DMS153 treated with DMSO at 0.1 percent for 48 hours (cell line): ENCODE data around the gene RPS8.
A peak's percentile ranks its signal among the peaks of the same experiment; 100 is the strongest.
"Not testable (repeated sequence)": the region's sequence is repeated elsewhere in the genome, so short reads cannot be mapped to it uniquely, and the experiment has no call there.

Source experiments
- DNase-seq: peaks from one replicate; lab custom pipeline; 2025; ENCODE audit not compliant: unreplicated experiment; lab: John Stamatoyannopoulos, UW

Gene RPS8

DNA sequence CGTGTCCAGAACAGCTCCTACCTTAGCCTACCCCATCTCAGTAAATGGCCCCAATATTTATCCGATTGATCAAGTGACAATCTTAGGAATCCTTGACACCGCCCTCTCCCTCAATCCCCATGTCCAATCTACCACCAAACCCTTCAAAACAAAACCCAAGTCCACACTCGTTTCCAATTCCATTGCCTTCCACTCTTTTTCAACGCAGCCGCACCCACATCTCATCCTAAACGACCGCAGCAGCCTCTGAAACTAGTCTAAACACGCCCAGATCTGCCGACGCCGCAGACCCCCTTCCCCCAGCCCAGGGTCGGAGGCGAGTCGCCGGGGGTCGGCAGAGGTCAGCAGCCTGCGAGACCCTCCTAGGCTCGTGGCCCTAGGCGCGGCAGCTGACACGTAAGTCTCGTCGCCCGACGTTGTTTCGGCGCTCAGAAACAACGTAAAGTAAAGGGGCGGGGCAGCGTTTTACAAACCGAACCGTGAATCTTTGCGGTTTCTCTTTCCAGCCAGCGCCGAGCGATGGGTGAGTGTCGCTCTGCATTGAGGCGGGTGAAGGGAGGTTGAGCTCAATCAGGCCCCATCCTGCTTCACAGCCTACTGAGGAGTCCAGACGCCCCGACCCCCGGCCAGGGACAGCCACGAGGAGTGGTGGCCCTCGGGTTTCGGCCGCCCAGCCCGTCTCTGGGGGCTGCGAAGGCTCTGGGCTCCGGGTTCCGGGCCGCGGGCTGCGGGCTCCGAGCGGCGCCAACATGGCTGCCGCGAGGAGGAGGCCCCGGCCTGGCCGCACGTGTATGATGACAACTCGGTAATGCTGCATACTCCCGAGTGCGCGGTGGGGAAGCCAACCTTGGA is at the start of gene RPS8:
Gene RPS8 (plus strand): TSS at position 463 of the 852 bp plus-strand sequence. CDS start 57 bp downstream, at position 520.
- DNase-seq, result peak; percentile 99

DNA sequence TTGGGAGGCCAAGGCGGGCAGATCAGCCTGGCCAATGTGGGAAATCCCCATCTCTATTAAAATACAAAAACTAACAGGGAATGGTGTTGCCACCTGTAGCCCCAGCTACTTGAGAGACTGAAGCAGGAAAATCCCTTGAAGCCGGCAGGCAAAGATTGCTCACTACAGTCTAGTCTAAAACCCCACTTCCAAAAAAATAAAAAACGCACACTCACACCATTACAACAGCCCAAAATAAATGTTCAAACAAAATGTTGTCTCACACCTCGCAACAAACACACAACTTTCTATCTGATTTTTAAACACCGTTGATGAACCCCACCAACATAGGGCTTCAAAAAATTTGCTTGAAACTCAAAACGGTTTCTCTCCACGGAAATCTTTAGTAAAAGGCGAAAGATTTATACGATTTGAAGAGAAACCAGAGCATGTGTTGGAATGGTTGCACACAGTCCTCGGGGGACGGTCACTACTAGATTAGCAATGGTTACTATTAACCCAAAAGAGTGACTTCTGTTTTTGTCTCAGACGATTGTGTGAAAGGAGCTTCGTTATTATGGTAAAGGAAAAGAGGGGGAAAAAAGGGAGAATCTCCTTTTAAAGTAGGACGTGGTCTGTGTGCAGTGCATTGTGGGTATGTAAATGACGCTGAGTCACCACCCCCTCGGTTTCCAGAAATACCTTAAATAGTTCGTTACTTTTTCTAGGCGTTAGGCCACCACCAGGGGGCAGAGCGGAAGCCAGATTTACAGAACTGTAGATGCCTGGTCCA is 44.4 kb upstream of the RPS8 start, which contains the start of gene RNU5D-1:
Gene RNU5D-1 (minus strand): TSS at position 430 of the 772 bp plus-strand sequence.
- DNase-seq, result peak; percentile 99

DNA sequence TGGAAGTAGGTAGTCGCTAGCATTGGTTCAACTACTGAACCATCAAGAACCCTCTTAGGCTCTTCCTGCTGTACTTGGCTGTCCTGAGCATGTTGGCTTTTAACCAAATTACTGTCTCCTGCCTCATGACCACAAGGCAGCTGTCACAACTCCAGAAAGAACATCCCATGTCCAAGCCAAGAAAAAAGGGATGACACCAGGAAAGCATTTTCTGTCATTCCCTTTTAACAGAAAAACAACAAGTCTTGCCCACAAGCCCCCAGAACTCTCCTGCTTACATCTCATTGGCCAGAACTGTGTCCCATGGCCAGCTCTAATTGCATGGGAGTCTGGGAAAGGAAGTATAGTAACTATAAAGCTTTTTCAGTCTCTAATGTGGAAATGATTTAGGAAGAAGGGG is 42.0 kb upstream of the RPS8 start:
- DNase-seq, result no peak

DNA sequence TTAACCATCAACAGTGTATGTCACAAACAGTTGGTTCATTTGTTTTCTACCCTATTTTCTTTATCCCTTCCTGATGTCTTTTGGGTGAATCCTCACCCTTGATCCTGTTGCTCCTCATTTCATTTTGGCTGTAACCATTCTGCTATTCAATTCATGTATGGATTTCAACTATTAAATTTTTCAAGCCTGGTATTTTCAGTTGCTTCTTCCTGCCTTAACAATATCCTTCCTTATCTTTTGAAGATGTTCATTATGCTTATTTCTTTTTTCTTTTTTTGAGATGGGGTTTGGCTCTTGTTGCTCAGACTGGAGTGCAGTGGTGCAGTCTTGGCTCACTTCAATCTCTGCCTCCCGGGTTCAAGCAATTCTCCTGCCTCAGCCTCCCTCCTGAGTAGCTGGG is 41.6 kb upstream of the RPS8 start:
- no peak for DNase-seq

DNA sequence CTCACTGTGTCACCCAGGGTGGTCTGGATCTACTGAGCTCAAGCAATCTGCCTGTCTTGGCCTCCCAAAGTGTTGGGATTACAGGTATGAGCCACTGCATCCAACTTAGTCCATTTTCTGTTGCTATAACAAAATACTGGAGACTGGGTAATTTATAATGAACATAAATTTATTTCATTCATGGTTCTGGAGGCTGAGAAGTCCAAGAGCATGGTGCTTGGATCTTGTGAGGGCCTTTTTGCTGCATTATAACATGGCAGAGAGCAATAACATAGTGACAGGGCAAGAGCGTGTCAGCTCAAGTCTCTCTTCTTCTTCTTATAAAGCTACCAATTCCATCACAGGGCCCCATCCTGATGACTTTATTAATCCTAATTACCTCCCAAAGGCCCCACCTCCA is 39.3 kb upstream of the RPS8 start:
- DNase-seq, result no peak

GRCh38 chr1:44738953-44739306 is 36.4 kb upstream of the RPS8 start:
- not testable (repeated sequence) for DNase-seq

DNA sequence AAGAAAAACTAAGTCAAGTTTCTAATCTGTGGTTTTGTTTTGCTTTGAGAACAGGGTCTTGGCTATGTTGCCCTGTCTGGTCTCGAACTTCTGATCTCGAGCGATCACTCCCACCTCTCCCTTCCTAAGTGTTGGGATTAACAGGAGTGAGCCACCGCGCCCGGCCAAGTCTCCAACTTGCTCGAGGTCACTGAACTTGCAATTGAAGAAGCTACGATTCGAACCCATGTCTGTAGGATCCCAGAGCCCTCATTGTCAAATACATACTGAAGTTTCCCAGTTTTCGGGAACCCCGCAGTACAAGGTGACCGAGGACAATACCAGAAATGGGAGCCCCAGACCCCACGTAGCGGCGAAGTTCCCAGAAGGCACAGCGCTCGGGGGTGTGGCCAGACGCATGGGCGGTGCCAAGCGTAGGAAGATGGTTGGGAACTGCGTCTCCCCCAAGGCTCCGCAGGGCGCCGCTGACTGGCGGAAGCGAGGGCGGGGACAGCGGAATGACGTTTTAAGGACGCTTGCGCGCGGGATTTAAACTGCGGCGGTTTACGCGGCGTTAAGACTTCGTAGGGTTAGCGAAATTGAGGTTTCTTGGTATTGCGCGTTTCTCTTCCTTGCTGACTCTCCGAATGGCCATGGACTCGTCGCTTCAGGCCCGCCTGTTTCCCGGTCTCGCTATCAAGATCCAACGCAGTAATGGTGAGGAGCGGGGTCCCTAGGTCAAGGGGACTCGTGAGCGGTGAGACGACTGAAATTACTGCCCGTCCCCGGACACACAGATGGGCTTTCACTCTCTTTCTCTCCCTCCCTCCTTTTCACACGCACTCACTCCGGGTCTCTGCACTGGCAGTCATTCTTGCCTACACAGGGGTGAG is 35.8 kb upstream of the RPS8 start, which contains the start of gene KIF2C:
Gene KIF2C (plus strand): TSS at position 531 of the 872 bp plus-strand sequence. CDS start 96 bp downstream, at position 627.
- peak; percentile 99 for DNase-seq

- no peak for DNase-seq
Measured at GRCh38 chr1:44740179-44740617, 35.1 kb upstream of the RPS8 start.

GRCh38 chr1:44743211-44743610 is 32.1 kb upstream of the RPS8 start:
- DNase-seq, result no peak

- no peak for DNase-seq
Measured at GRCh38 chr1:44747878-44748277, 27.5 kb upstream of the RPS8 start.

DNA sequence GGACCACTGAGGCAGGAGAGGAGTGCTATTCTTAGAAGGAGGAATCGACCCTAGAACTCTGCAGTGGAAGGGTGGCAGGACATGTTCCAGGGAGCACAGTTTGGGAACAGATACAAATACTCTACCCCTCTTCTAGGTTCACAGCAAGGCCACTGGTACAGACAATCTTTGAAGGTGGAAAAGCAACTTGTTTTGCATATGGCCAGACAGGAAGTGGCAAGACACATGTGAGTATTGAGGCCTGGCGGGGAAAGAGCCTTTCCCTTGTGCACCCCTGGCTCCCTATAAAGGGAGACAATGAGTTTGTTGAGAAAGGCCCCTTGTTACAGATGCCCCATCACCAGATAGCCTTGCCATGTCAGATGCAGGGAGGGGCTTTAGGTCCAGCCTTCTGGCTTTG is 17.9 kb upstream of the RPS8 start:
- no peak for DNase-seq

DNA sequence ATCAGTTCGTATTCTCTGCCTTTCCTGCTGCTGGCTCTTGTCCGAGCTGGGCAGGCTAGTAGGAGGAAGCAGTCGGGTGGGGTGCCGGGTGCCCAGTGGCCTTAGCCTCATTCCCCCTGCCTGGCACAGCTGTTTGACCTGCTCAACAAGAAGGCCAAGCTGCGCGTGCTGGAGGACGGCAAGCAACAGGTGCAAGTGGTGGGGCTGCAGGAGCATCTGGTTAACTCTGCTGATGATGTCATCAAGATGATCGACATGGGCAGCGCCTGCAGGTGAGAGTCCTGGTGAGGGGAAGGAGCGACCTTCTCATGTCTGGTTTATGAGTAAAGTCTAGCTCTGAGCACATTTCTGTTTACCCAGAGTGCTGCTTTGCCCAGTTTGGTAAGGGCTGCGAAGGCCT is 16.3 kb upstream of the RPS8 start:
- DNase-seq, result no peak

DNA sequence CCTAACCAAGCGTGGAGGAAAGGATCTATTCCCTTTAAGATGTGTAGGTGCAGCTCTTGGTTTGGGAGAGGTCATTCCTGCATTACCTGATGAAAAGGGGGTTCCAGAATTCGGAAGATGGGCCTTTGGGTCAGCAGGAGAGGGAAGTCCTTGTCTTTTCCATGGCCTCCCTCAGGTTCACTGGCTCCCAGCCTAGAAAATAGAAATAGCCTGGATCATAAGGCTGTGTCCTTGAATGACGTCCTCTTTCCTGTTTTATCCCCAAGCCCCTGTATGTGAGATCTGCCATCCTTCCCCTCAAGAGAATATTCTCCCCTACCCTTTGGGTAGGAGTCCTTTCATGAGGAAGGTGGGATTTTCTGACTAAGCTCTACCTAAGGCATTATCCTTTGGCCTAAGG is 14.5 kb upstream of the RPS8 start:
- no peak for DNase-seq

- DNase-seq, result not testable (repeated sequence)
Measured at GRCh38 chr1:44766421-44766820, 8.9 kb upstream of the RPS8 start.

DNA sequence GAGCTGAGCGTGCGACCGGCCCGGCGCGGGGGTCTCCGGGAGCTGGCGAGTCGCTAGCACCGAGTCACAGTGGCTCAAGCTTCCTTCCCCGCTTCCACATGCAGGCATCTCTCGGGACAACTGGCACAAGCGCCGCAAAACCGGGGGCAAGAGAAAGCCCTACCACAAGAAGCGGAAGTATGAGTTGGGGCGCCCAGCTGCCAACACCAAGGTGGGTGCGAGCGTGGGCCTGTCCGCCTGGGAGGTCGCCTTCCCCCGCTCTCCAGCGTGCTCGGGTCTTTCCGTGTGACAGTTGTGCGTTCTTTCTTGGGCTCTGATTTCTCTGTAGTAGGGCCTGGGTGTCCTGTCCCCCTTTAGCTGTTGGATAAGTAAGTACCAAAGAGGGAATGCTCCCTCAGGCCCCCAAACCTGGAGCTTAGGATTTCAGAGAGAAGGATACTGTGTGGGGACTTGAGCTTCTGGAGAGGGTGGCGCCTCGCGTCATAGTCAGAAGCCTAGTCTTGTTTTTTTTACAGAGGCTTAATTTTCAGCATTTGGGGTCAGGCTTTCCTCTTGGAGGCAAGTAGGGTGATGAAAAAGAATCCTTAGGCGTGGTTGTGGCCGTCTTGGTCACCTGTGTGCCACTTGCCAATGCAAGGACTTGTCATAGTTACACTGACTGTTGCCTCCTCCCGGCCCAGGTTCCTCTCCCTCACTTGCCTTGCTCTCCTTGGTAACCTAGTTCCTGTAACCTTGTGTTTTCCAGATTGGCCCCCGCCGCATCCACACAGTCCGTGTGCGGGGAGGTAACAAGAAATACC is 790 bp downstream of the RPS8 start:
- no peak for DNase-seq

DNA sequence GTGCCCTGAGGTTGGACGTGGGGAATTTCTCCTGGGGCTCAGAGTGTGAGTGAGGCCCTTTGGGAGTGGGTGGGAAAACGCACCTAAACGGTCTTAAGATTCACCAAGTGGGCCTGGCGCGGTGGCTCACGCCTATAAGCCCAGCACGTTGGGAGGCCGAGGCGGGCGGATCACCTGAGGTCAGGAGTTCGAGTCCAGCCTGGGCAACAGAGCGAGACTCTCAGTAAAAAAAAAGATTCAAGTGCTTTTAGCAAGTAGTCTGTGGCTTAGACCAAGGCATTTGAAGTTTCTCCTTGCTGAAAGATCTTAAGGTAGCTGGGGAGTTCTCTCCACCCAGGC is 1.4 kb downstream of the RPS8 start:
- no peak for DNase-seq

GRCh38 chr1:44777547-44777946 is 2.2 kb downstream of the RPS8 start:
- no peak for DNase-seq

DNA sequence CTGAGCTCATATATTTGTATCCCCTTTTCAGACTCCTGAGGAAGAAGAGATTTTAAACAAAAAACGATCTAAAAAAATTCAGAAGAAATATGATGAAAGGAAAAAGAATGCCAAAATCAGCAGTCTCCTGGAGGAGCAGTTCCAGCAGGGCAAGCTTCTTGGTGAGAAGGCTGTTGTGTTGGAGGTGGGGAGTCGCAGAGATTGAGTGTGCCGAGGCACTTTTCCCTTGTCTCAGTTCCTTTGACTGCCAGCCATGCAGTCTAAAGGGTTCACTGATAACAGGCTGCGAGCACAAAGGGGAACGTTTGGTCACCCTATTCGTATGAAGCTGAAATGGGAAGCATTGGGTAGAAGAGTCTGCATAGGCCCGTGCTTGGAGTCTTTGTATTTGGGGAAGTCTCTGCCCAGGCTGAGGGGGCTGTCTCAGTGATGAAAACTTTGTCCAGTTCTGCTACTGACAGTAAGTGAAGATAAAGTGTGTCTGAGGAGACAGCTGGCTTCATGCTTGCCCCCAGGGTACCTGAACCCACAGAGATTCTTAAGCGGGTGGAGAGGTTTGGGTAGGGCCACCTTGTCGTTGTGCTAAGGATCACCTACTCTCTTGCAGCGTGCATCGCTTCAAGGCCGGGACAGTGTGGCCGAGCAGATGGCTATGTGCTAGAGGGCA is 2.8 kb downstream of the RPS8 start:
- DNase-seq, result no peak

GRCh38 chr1:44778705-44779576 is 3.6 kb downstream of the RPS8 start:
- DNase-seq, result no peak
